GM12892 (cell line): ENCODE results near the gene SLC43A3.

Source experiments
- POLR2A ChIP-seq: IDR thresholded peaks from 2 replicates; pipeline ENCODE4 v1.6.1; 2011; ENCODE audit warnings: low read depth, low read length, control low read depth
- POLR2AphosphoS5 ChIP-seq: IDR thresholded peaks from 2 replicates; pipeline ENCODE4 v1.6.1; 2011; ENCODE audit warnings: low read depth, low read length, control low read depth
- TAF1 ChIP-seq: IDR thresholded peaks from 2 replicates; pipeline ENCODE4 v1.6.1; 2011; ENCODE audit warnings: low read depth, mild to moderate bottlenecking, control low read depth, low read length, borderline replicate concordance

DNA sequence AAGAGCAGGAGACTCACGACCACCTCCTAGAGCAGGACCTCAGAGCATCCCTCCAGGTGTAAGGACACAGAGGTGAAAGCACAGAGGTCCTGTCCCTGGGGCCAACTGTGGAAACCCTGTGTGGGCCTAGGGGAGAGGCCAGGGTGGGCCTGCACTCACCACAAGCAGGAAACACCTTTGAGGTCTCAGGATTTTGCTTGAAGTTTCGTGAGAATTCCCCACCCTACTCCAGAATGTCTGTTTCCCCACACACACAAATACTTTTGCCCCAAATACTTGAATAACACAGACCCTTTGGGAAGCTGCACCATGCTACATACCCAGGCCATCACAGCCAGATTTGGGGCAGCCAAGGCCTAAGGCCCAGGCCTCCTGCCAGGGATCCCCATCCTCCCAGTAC is 18.1 kb downstream of the SLC43A3 start:
- TF ChIP-seq TAF1 (no peak), POLR2A (no peak), POLR2AphosphoS5 (no peak)
